Liver (tissue), 9 donors: ENCODE data around the gene FBLIM1. TPM values are rescaled to one million over a fixed set of nuclear protein-coding genes. Genes with fewer than 3 reads are reported as not detected.

Experiments
- DNase-seq: peaks from one replicate; pipeline ENCODE4 v3.0.0-alpha.2; 2017; ENCODE audit warnings: low spot score
- H3K27ac ChIP-seq, 2 donors: one replicate each; pipeline ENCODE4 v1.7.0; 2013; ENCODE audit warnings: inconsistent platforms in 2 of 2, low read length in 2 of 2, control low read depth in 1 of 2, low read depth in 1 of 2, mild to moderate bottlenecking in 1 of 2
- H3K27me3 ChIP-seq, 4 donors: one replicate each; pipeline versions ENCODE4 v1.6.1 to v1.7.0; 2013; ENCODE audit warnings: low read length in 3 of 4, inconsistent platforms in 1 of 4, mild to moderate bottlenecking in 1 of 4, moderate library complexity in 1 of 4; ENCODE audit not compliant: control insufficient read depth in 4 of 4, insufficient read depth in 4 of 4
- H3K36me3 ChIP-seq, 4 donors: one replicate each; pipeline versions ENCODE4 v1.6.1 to v1.7.0; 2013; ENCODE audit warnings: low read length in 3 of 4, mild to moderate bottlenecking in 3 of 4, low read depth in 1 of 4, moderate library complexity in 1 of 4; ENCODE audit not compliant: control insufficient read depth in 4 of 4, insufficient read depth in 3 of 4
- H3K4me1 ChIP-seq, 4 donors: one replicate each; pipeline versions ENCODE4 v1.6.1 to v1.7.0; 2013; ENCODE audit warnings: low read length in 3 of 4, mild to moderate bottlenecking in 3 of 4, moderate library complexity in 1 of 4; ENCODE audit not compliant: control insufficient read depth in 4 of 4, insufficient read depth in 4 of 4
- H3K4me3 ChIP-seq, 3 donors: one replicate each; pipeline versions ENCODE4 v1.6.1 to v1.7.0; 2013; ENCODE audit warnings: low read length in 3 of 3, control low read depth in 1 of 3, low read depth in 1 of 3, mild to moderate bottlenecking in 1 of 3
- H3K9ac ChIP-seq, 2 donors: one replicate each; pipeline ENCODE4 v1.7.0; 2013; ENCODE audit warnings: low read length in 2 of 2, mild to moderate bottlenecking in 2 of 2, moderate library complexity in 2 of 2, control low read depth in 1 of 2, low read depth in 1 of 2
- H3K9me3 ChIP-seq, 4 donors: one replicate each; pipeline versions ENCODE4 v1.6.1 to v1.7.0; 2013; ENCODE audit warnings: low read length in 3 of 4; ENCODE audit not compliant: control insufficient read depth in 4 of 4
- CTCF ChIP-seq: fragments of 150-350 bp; IDR thresholded peaks from 2 replicates; pipeline ENCODE4 v1.5.1; 2017; ENCODE audit warnings: improper control_type of control experiment, low read depth, low read length; ENCODE audit not compliant: missing input control
- EGR1 ChIP-seq, 2 donors: IDR thresholded peaks; 2 replicates each; pipeline ENCODE4 v1.6.1; 2016 to 2018; ENCODE audit warnings: antibody characterized with exemption in 2 of 2, low read depth in 2 of 2
- FOXA1 ChIP-seq: IDR thresholded peaks from 2 replicates; pipeline ENCODE4 v1.6.1; 2016; ENCODE audit warnings: antibody characterized with exemption
- FOXA2 ChIP-seq: IDR thresholded peaks from 2 replicates; pipeline ENCODE4 v1.6.1; 2016; ENCODE audit warnings: antibody characterized with exemption
- GABPA ChIP-seq, 2 donors: IDR thresholded peaks in 1 of 2; conservative IDR thresholded peaks in 1 of 2; 2 replicates each; pipeline ENCODE4 v1.6.1; 2016; ENCODE audit warnings: antibody characterized with exemption in 2 of 2, mild to moderate bottlenecking in 1 of 2, moderate library complexity in 1 of 2
- HNF4A ChIP-seq, 2 donors: conservative IDR thresholded peaks; 2 replicates each; pipeline ENCODE4 v1.6.1; 2016; ENCODE audit warnings: antibody characterized with exemption in 2 of 2, mild to moderate bottlenecking in 2 of 2
- HNF4G ChIP-seq: IDR thresholded peaks from 2 replicates; pipeline ENCODE4 v1.6.1; 2016; ENCODE audit warnings: antibody characterized with exemption
- JUND ChIP-seq, 2 donors: IDR thresholded peaks; 2 replicates each; pipeline ENCODE4 v1.6.1; 2016; ENCODE audit warnings: antibody characterized with exemption in 2 of 2
- NR2F2 ChIP-seq: IDR thresholded peaks from 2 replicates; pipeline ENCODE4 v1.6.1; 2016; ENCODE audit warnings: antibody characterized with exemption
- RAD21 ChIP-seq, 2 donors: IDR thresholded peaks; 2 replicates each; pipeline ENCODE4 v1.6.1; 2016; ENCODE audit warnings: antibody characterized with exemption in 2 of 2, mild to moderate bottlenecking in 2 of 2
- REST ChIP-seq: IDR thresholded peaks from 2 replicates; pipeline ENCODE4 v1.6.1; 2016; ENCODE audit warnings: antibody characterized with exemption, mild to moderate bottlenecking
- RXRA ChIP-seq, 2 donors: IDR thresholded peaks; 2 replicates each; pipeline ENCODE4 v1.6.1; 2017 to 2018; ENCODE audit warnings: antibody characterized with exemption in 2 of 2, mild to moderate bottlenecking in 1 of 2
- SP1 ChIP-seq: IDR thresholded peaks from 2 replicates; pipeline ENCODE4 v1.6.1; 2018; ENCODE audit warnings: antibody characterized with exemption, mild to moderate bottlenecking
- TAF1 ChIP-seq: conservative IDR thresholded peaks from 2 replicates; pipeline ENCODE4 v1.6.1; 2016; ENCODE audit warnings: antibody characterized with exemption, mild to moderate bottlenecking
- YY1 ChIP-seq: IDR thresholded peaks from 2 replicates; pipeline ENCODE4 v1.6.1; 2016; ENCODE audit warnings: antibody characterized with exemption, mild to moderate bottlenecking
- WGBS: extraction: QIAGEN DNeasy Blood & Tissue Kit; methylation state at CpG from one replicate; pipeline ENCODE4 v1.1.7; 2013; 5-methylcytosine and 5-hydroxymethylcytosine counted together
- polyA plus RNA-seq, 2 donors: library from polyadenylated mRNA; stranded (reverse) in 1 of 2; unstranded in 1 of 2; fragments of 200-250 nt in 1 of 2; fragments of >200 nt in 1 of 2; fragmentation: Nextera tagmentation in 1 of 2; extraction: Ambion mirVana in 1 of 2; gene quantifications; one replicate each; pipeline versions ENCODE4 v1.2.1 to v1.2.3, GENCODE V29; 2013 to 2015
- total RNA-seq, 2 donors: library from RNA; depleted of rRNA; stranded (reverse); fragments of >200 nt; gene quantifications; one replicate each; pipeline ENCODE4 v1.2.3, GENCODE V29; 2014
- TF ChIP-seq, protein P1 (sequence below): IDR thresholded peaks from 2 replicates; pipeline ENCODE4 v1.6.1; 2016; ENCODE audit warnings: antibody characterized with exemption
- TF ChIP-seq, protein P2 (sequence below): IDR thresholded peaks from 2 replicates; pipeline ENCODE4 v1.6.1; 2016; ENCODE audit warnings: antibody characterized with exemption
- TF ChIP-seq, protein P3 (sequence below): IDR thresholded peaks from 2 replicates; pipeline ENCODE4 v1.6.1; 2016; ENCODE audit warnings: antibody characterized with exemption
- donor health status: healthy.
- donor health status: healthy.
- donor health status: healthy.
- donor health status: healthy.
- donor health status: healthy.

FBLIM1 gene
- total and polyA plus RNA-seq, 4 donors = 3.6 to 6.4 (median 3.7) TPM

GRCh38 chr1:15740924-15741850 lies 17.4 kb upstream of the FBLIM1 start:
- no peak overlapping the region for H3K4me3 ChIP-seq
- H3K9me3 ChIP-seq = no peaks in the 10 kb centered on the region
- peaks cover 7 to 49% (median 32%) of the 10 kb centered on the region in 4 donors for H3K4me1 ChIP-seq
- peaks cover 0 to 2% (median 0%) of the 10 kb centered on the region in 4 donors for H3K36me3 ChIP-seq
- TF ChIP-seq YY1 (no peak), HNF4G (no peak), FOXA1 (no peak), FOXA2 (no peak), SP1 (no peak), EGR1 (IDR thresholded peaks at IDR 0.05; ENCODE audit: low read depth in 2 of 2) (no peak), GABPA (IDR thresholded peaks at IDR 0.05 in 1 of 2, conservative IDR thresholded peaks at IDR 0.05 in 1 of 2) (no peak), RAD21 (IDR thresholded peaks at IDR 0.05) (peak; percentile 96 to 99), NR2F2 (no peak), TAF1 (no peak), CTCF (peak; percentile 88), HNF4A (conservative IDR thresholded peaks at IDR 0.05) (peak; percentile 41 to 44), RXRA (IDR thresholded peaks at IDR 0.05) (peak; percentile 7 to 30), REST (no peak), JUND (IDR thresholded peaks at IDR 0.05) (no peak)
- TF ChIP-seq, protein P1, sequence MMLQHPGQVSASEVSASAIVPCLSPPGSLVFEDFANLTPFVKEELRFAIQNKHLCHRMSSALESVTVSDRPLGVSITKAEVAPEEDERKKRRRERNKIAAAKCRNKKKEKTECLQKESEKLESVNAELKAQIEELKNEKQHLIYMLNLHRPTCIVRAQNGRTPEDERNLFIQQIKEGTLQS = no peak
- TF ChIP-seq, protein P2, sequence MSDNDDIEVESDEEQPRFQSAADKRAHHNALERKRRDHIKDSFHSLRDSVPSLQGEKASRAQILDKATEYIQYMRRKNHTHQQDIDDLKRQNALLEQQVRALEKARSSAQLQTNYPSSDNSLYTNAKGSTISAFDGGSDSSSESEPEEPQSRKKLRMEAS = no peak
- TF ChIP-seq, protein P3, sequence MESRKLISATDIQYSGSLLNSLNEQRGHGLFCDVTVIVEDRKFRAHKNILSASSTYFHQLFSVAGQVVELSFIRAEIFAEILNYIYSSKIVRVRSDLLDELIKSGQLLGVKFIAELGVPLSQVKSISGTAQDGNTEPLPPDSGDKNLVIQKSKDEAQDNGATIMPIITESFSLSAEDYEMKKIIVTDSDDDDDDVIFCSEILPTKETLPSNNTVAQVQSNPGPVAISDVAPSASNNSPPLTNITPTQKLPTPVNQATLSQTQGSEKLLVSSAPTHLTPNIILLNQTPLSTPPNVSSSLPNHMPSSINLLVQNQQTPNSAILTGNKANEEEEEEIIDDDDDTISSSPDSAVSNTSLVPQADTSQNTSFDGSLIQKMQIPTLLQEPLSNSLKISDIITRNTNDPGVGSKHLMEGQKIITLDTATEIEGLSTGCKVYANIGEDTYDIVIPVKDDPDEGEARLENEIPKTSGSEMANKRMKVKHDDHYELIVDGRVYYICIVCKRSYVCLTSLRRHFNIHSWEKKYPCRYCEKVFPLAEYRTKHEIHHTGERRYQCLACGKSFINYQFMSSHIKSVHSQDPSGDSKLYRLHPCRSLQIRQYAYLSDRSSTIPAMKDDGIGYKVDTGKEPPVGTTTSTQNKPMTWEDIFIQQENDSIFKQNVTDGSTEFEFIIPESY = no peak
- no peaks in the 10 kb centered on the region for H3K27me3 ChIP-seq
- DNase-seq = peak; percentile 78
- WGBS = 45% methylated on average over 27 of the region's 27 CpGs
- peak overlapping the region; percentile 5 to 45 for H3K9ac ChIP-seq
- no peak overlapping the region for H3K27ac ChIP-seq
